GM10266 (cell line): Measurements from ENCODE around the gene TWIST2.

Experiments
- DNase-seq: peaks from one replicate; pipeline ENCODE4 v3.0.0; 2012; ENCODE audit errors: extremely low spot score
- CTCF ChIP-seq: IDR thresholded peaks from 2 replicates; pipeline ENCODE4 v1.5.1; 2012; ENCODE audit warnings: mild to moderate bottlenecking, low read depth; ENCODE audit not compliant: control insufficient read depth, insufficient read depth; ENCODE audit errors: missing control alignments

TWIST2 gene

GRCh38 chr2:238850091-238850490 is 2.2 kb downstream of the TWIST2 start:
- no peak for DNase-seq
- TF ChIP-seq CTCF: no peak

GRCh38 chr2:238851026-238851425 is 3.1 kb downstream of the TWIST2 start:
- TF ChIP-seq CTCF: no peak
- no peak for DNase-seq

GRCh38 chr2:238851761-238852160 is 3.9 kb downstream of the TWIST2 start:
- TF ChIP-seq CTCF: no peak
- no peak for DNase-seq

- no peak for DNase-seq
- TF ChIP-seq CTCF: no peak
These were observed 4.5 kb downstream of the TWIST2 start for GRCh38 chr2:238852206-238852869.

GRCh38 chr2:238853218-238853617 is 5.3 kb downstream of the TWIST2 start:
- no peak for TF ChIP-seq CTCF

GRCh38 chr2:238853721-238854120 is 5.8 kb downstream of the TWIST2 start:
- TF ChIP-seq CTCF: no peak
- DNase-seq: no peak

More at GRCh38 chr2:238853218-238853617, 5.3 kb downstream of the TWIST2 start:
- no peak for DNase-seq

- TF ChIP-seq CTCF: no peak
- no peak for DNase-seq
These were observed 6.4 kb downstream of the TWIST2 start for GRCh38 chr2:238854246-238854645.
